Measurements from ENCODE around the gene ALPK1.

The ALPK1 gene

GRCh38 chr4:112357897-112358296, 60.7 kb downstream of the ALPK1 start:
- TF ChIP-seq, protein P1, sequence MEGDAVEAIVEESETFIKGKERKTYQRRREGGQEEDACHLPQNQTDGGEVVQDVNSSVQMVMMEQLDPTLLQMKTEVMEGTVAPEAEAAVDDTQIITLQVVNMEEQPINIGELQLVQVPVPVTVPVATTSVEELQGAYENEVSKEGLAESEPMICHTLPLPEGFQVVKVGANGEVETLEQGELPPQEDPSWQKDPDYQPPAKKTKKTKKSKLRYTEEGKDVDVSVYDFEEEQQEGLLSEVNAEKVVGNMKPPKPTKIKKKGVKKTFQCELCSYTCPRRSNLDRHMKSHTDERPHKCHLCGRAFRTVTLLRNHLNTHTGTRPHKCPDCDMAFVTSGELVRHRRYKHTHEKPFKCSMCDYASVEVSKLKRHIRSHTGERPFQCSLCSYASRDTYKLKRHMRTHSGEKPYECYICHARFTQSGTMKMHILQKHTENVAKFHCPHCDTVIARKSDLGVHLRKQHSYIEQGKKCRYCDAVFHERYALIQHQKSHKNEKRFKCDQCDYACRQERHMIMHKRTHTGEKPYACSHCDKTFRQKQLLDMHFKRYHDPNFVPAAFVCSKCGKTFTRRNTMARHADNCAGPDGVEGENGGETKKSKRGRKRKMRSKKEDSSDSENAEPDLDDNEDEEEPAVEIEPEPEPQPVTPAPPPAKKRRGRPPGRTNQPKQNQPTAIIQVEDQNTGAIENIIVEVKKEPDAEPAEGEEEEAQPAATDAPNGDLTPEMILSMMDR (conservative IDR thresholded peaks at IDR 0.05) = no peak
- no peak for TF ChIP-seq ZFX (IDR thresholded peaks at IDR 0.05)
- H3K27ac ChIP-seq = no peak overlapping the region

DNA sequence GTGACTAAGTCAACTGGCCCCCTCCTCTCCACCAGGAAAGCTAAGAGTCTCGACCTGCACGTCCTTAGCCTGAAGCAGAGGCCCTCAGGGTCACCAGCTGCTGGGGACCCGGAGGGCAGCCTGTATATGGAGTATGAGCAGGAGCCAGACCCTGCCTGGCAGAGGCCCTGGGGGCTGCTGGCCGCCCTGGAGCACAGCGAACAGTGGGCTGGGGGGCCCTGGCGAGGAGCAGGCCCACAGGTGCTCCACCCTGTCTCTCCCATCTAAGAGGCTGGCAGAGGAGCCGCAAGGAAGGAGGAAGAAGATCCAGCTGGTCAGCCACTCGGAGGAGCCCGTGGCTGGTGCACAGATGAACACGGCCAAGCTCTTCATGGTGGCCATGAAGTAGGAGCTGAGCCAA, 61.2 kb downstream of the ALPK1 start:
- no peak overlapping the region for H3K27ac ChIP-seq
- no peak for TF ChIP-seq ZFX (IDR thresholded peaks at IDR 0.05)
- TF ChIP-seq, protein P1 (conservative IDR thresholded peaks at IDR 0.05) = no peak

DNA sequence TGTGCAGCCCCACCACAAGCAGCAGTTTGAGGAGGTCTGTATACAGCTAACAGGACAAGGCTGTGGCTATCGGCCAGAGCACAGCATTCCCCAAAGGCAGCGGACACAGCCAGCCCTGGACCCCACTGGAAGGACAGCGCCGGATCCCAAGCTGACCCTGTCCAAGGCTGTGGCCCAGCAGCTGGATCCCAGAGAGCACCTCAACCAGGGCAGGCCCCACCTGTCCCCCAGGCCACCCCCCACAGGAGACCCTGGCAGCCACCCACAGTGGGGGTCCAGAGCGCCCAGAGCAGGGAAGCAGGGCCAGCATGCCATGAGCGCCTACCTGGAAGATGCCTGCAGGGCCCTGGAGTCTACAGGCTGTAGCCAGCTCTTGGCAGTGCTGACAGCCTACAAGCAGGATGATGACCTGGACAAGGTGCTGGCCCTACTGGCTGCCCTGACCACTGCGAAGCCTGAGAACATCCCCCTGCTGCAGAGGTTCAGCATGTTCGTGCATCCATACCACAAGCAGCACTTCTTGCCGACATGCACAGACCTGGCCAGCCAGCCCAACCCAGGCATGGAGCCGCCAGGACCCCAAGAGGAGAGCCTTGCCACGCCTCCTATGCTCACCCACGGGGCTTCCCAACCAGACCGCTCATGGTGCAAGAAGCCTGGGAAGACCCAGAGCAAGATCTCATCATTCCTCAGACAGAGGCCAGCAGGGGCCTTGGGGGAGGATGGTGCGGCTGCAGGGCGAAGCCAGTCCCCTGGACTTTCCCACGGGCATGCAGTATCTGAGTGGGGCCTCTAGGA, 62.0 kb downstream of the ALPK1 start:
- TF ChIP-seq, protein P1 (conservative IDR thresholded peaks at IDR 0.05) = no peak
- TF ChIP-seq ZFX (IDR thresholded peaks at IDR 0.05) = no peak
- H3K27ac ChIP-seq = no peak overlapping the region

- TF ChIP-seq ZFX (IDR thresholded peaks at IDR 0.05) = no peak
- TF ChIP-seq, protein P1 (conservative IDR thresholded peaks at IDR 0.05) = no peak
- no peak overlapping the region for H3K27ac ChIP-seq
Observed at GRCh38 chr4:112361181-112361791, 64.1 kb downstream of the ALPK1 start.

- H3K27ac ChIP-seq = no peak overlapping the region
- no peak for TF ChIP-seq ZFX (IDR thresholded peaks at IDR 0.05)
- TF ChIP-seq, protein P1 (conservative IDR thresholded peaks at IDR 0.05) = no peak
Observed at GRCh38 chr4:112370466-112370865, 73.3 kb downstream of the ALPK1 start.

GRCh38 chr4:112371361-112371760, 74.2 kb downstream of the ALPK1 start:
- no peak overlapping the region for H3K27ac ChIP-seq
- TF ChIP-seq, protein P1 (conservative IDR thresholded peaks at IDR 0.05) = no peak
- TF ChIP-seq ZFX (IDR thresholded peaks at IDR 0.05) = no peak

DNA sequence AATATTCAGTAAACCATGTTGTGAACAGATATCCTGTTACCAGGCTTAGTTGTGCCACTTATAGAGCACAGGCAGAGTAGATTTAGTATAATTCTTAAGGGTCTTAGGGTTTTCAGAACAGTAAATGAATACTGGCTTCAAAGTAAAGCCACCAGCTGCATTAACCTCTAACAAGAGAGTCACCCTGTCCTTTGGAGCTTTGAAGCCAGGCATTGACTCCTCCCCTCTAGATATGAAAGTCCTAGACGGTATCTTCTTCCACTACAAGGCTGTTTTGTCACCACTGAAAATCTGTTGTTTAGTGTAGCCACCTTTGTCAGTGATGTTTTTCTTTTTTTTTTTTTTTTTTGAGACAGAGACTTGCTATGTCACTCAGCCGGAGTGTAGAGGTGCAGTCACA, 77.7 kb downstream of the ALPK1 start:
- no peak overlapping the region for H3K27ac ChIP-seq
- TF ChIP-seq ZFX (IDR thresholded peaks at IDR 0.05) = no peak
- TF ChIP-seq, protein P1 (conservative IDR thresholded peaks at IDR 0.05) = no peak

Measured in C4-2B (cell line).